Measurements from ENCODE around the gene MAMDC4. TPM values are rescaled to one million over a fixed set of nuclear protein-coding genes. Genes with fewer than 3 reads are reported as not detected.

Gene MAMDC4
- total RNA-seq, 2 donors from 2014 or later = 6.8 to 15.4 TPM

- no peak for DNase-seq
- peak overlapping the region; percentile 70 for H3K4me3 Mint-ChIP-seq
- H3K9me3 Mint-ChIP-seq = no peaks in the 10 kb centered on the region
- peaks cover 20% of the 10 kb centered on the region for H3K4me1 Mint-ChIP-seq
- Histone ChIP-seq H3K27me3 (ENCODE audit: control insufficient read depth, insufficient read depth, low read length, poor library complexity, severe bottlenecking) (no peaks in the 10 kb centered on the region), H3K27ac (ENCODE audit: low read depth, low read length) (no peak overlapping the region), H3K4me3 (ENCODE audit: low read length) (peak overlapping the region; percentile 92), H3K36me3 (ENCODE audit: control insufficient read depth, insufficient read depth, low read length) (peaks cover 50% of the 10 kb centered on the region), H3K4me1 (ENCODE audit: control insufficient read depth, insufficient read depth, low read length) (peaks cover 5% of the 10 kb centered on the region), H3K9ac (ENCODE audit: extremely low read depth, low read length, poor library complexity, severe bottlenecking) (peak overlapping the region; percentile 74), H3K9me3 (ENCODE audit: control insufficient read depth, low read length) (no peaks in the 10 kb centered on the region)
- H3K36me3 Mint-ChIP-seq (ENCODE audit: low read depth) = peaks cover 58% of the 10 kb centered on the region
- H3K27me3 Mint-ChIP-seq (ENCODE audit: insufficient read depth) = peaks cover 5% of the 10 kb centered on the region
- peak overlapping the region; percentile 84 for H3K27ac Mint-ChIP-seq
- 7 to 12% methylated on average over 14 of the region's 14 CpGs for WGBS, 2 experiments (ENCODE audit: insufficient coverage in 1 of 2, insufficient read length in 1 of 2)
- TF ChIP-seq CTCF (conservative IDR thresholded peaks at IDR 0.05) = no peak
Measured at GRCh38 chr9:136808806-136809158, 43.4 kb upstream of the MAMDC4 start.

GRCh38 chr9:136814725-136815421, 37.3 kb upstream of the MAMDC4 start:
- Histone ChIP-seq H3K9me3 (ENCODE audit: control insufficient read depth, low read length) (no peaks in the 10 kb centered on the region), H3K27ac (ENCODE audit: low read depth, low read length) (no peak overlapping the region), H3K9ac (ENCODE audit: extremely low read depth, low read length, poor library complexity, severe bottlenecking) (no peak overlapping the region), H3K27me3 (ENCODE audit: control insufficient read depth, insufficient read depth, low read length, poor library complexity, severe bottlenecking) (no peaks in the 10 kb centered on the region), H3K4me3 (ENCODE audit: low read length) (no peak overlapping the region), H3K4me1 (ENCODE audit: control insufficient read depth, insufficient read depth, low read length) (peaks cover under 1% of the 10 kb centered on the region), H3K36me3 (ENCODE audit: control insufficient read depth, insufficient read depth, low read length) (peaks cover 69% of the 10 kb centered on the region)
- no peaks in the 10 kb centered on the region for H3K27me3 Mint-ChIP-seq (ENCODE audit: insufficient read depth)
- peaks cover 71% of the 10 kb centered on the region for H3K36me3 Mint-ChIP-seq (ENCODE audit: low read depth)
- H3K9me3 Mint-ChIP-seq = no peaks in the 10 kb centered on the region
- DNase-seq = no peak
- TF ChIP-seq CTCF (conservative IDR thresholded peaks at IDR 0.05) = no peak
- no peak overlapping the region for H3K4me3 Mint-ChIP-seq
- 95 to 99% methylated on average over 11 to 13 of the region's 13 CpGs for WGBS, 2 experiments (ENCODE audit: insufficient coverage in 1 of 2, insufficient read length in 1 of 2)
- H3K4me1 Mint-ChIP-seq = peaks cover 7% of the 10 kb centered on the region
- no peak overlapping the region for H3K27ac Mint-ChIP-seq

- Histone ChIP-seq H3K9ac (ENCODE audit: extremely low read depth, low read length, poor library complexity, severe bottlenecking) (no peak overlapping the region), H3K27ac (ENCODE audit: low read depth, low read length) (no peak overlapping the region), H3K4me3 (ENCODE audit: low read length) (no peak overlapping the region), H3K36me3 (ENCODE audit: control insufficient read depth, insufficient read depth, low read length) (peaks cover 65% of the 10 kb centered on the region), H3K27me3 (ENCODE audit: control insufficient read depth, insufficient read depth, low read length, poor library complexity, severe bottlenecking) (no peaks in the 10 kb centered on the region), H3K4me1 (ENCODE audit: control insufficient read depth, insufficient read depth, low read length) (no peaks in the 10 kb centered on the region), H3K9me3 (ENCODE audit: control insufficient read depth, low read length) (no peaks in the 10 kb centered on the region)
- no peak for TF ChIP-seq CTCF (conservative IDR thresholded peaks at IDR 0.05)
- Mint-ChIP-seq H3K9me3 (no peaks in the 10 kb centered on the region), H3K4me1 (peaks cover 3% of the 10 kb centered on the region), H3K36me3 (ENCODE audit: low read depth) (peaks cover 68% of the 10 kb centered on the region), H3K4me3 (no peak overlapping the region), H3K27me3 (ENCODE audit: insufficient read depth) (no peaks in the 10 kb centered on the region), H3K27ac (no peak overlapping the region)
- no peak for DNase-seq
- 0% methylated on average over 1 of the region's 1 CpG for WGBS, 2 experiments (ENCODE audit: insufficient coverage in 1 of 2, insufficient read length in 1 of 2)
Measured at GRCh38 chr9:136815422-136815782, 36.7 kb upstream of the MAMDC4 start.

All from endodermal cell (in vitro differentiated cells).